Neutrophil (primary cell): ENCODE data around the gene APOL6.

ENCODE experiments used
- H3K27ac ChIP-seq: fragments of 200-600 bp; sonication (generic); 2 replicates; pipeline ENCODE4 v1.5.1; 2016; ENCODE audit warnings: mild to moderate bottlenecking, moderate library complexity
- H3K27me3 ChIP-seq: fragments of 200-600 bp; sonication (generic); 2 replicates; pipeline ENCODE4 v1.6.0; 2016; ENCODE audit warnings: mild to moderate bottlenecking
- H3K36me3 ChIP-seq: fragments of 200-600 bp; sonication (generic); 2 replicates; pipeline ENCODE4 v1.5.1; 2017
- H3K4me1 ChIP-seq, 2 experiments: fragments of 200-600 bp in 1 of 2; sonication (generic) in 1 of 2; 1 replicate in 1 of 2; 2 replicates in 1 of 2; pipeline versions ENCODE4 v1.5.1 to v1.6.1; 2013 to 2016; ENCODE audit warnings: low read depth in 1 of 2, low read length in 1 of 2, mild to moderate bottlenecking in 1 of 2, moderate library complexity in 1 of 2; ENCODE audit not compliant: control insufficient read depth in 1 of 2, insufficient read depth in 1 of 2
- H3K4me3 ChIP-seq, 2 experiments: fragments of 200-600 bp in 1 of 2; sonication (generic) in 1 of 2; 1 replicate in 1 of 2; 2 replicates in 1 of 2; pipeline ENCODE4 v1.5.1; 2013 to 2016; ENCODE audit warnings: low read depth in 1 of 2, low read length in 1 of 2, mild to moderate bottlenecking in 1 of 2, moderate library complexity in 1 of 2
- H3K9me3 ChIP-seq: fragments of 200-600 bp; sonication (generic); 2 replicates; pipeline ENCODE4 v1.5.1; 2016
- TF ChIP-seq, protein P1 (sequence below): fragments of 200-600 bp; sonication (generic); IDR thresholded peaks from 2 replicates; pipeline ENCODE4 v1.5.1; 2016; ENCODE audit warnings: antibody characterized with exemption

The APOL6 gene

GRCh38 chr22:35708917-35709316 lies 60.7 kb downstream of the APOL6 start:
- Histone ChIP-seq H3K9me3 (no peaks in the 10 kb centered on the region), H3K4me3 (no peak overlapping the region), H3K27me3 (no peaks in the 10 kb centered on the region), H3K27ac (no peak overlapping the region), H3K36me3 (no peaks in the 10 kb centered on the region), H3K4me1 (no peaks in the 10 kb centered on the region)
- TF ChIP-seq, protein P1, sequence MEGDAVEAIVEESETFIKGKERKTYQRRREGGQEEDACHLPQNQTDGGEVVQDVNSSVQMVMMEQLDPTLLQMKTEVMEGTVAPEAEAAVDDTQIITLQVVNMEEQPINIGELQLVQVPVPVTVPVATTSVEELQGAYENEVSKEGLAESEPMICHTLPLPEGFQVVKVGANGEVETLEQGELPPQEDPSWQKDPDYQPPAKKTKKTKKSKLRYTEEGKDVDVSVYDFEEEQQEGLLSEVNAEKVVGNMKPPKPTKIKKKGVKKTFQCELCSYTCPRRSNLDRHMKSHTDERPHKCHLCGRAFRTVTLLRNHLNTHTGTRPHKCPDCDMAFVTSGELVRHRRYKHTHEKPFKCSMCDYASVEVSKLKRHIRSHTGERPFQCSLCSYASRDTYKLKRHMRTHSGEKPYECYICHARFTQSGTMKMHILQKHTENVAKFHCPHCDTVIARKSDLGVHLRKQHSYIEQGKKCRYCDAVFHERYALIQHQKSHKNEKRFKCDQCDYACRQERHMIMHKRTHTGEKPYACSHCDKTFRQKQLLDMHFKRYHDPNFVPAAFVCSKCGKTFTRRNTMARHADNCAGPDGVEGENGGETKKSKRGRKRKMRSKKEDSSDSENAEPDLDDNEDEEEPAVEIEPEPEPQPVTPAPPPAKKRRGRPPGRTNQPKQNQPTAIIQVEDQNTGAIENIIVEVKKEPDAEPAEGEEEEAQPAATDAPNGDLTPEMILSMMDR: no peak

GRCh38 chr22:35711336-35711735 lies 63.1 kb downstream of the APOL6 start:
- H3K27ac ChIP-seq: no peak overlapping the region
- no peaks in the 10 kb centered on the region for H3K27me3 ChIP-seq
- H3K9me3 ChIP-seq: no peaks in the 10 kb centered on the region
- H3K4me3 ChIP-seq: no peak overlapping the region
- H3K36me3 ChIP-seq: no peaks in the 10 kb centered on the region
- H3K4me1 ChIP-seq: no peaks in the 10 kb centered on the region
- TF ChIP-seq, protein P1: no peak

DNA sequence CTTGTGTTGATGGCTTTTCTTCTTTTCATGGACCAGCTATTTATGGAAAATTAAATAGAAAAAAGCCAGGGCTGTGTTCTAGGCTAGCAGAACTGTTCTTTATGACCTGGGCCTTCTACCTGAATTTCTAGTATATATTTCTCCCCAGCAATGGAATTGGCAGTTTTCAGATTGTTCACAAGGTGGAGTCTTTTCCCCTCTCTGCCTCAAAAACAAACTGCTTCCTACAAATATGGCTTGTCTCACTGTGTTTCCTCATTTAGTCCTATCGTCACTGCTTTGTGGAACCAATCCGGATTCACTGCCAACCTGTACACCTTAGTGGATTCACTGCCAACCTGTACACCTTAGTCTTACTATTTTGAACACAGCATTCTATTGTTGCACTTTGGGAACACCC lies 64.4 kb downstream of the APOL6 start:
- H3K4me3 ChIP-seq: no peak overlapping the region
- H3K27me3 ChIP-seq: no peaks in the 10 kb centered on the region
- no peak overlapping the region for H3K27ac ChIP-seq
- no peaks in the 10 kb centered on the region for H3K4me1 ChIP-seq
- no peaks in the 10 kb centered on the region for H3K36me3 ChIP-seq
- no peaks in the 10 kb centered on the region for H3K9me3 ChIP-seq
- TF ChIP-seq, protein P1: no peak

- Histone ChIP-seq H3K9me3 (no peaks in the 10 kb centered on the region), H3K4me3 (no peak within 1 kb of the TSS), H3K27ac (no peak within 1 kb of the TSS), H3K36me3 (no peaks in the 10 kb centered on the region), H3K27me3 (no peaks in the 10 kb centered on the region), H3K4me1 (no peaks in the 10 kb centered on the region)
- TF ChIP-seq, protein P1: no peak
These were observed 69.3 kb downstream of the APOL6 start, which contains the start of gene APOL5 for GRCh38 chr22:35717572-35717971. Gene APOL5 (plus strand): TSS chr22:35717872. CDS start chr22:35717872, 0 bp downstream.
